Fibroblast of pulmonary artery (primary cell): ENCODE measurements around the gene MIA3.
"Not testable (repeated sequence)": the region's sequence is repeated elsewhere in the genome, so short reads cannot be mapped to it uniquely, and the experiment has no call there.

Experiments
- DNase-seq: peaks from one replicate; pipeline ENCODE4 v3.0.0-alpha.2; 2010; ENCODE audit warnings: low read depth
- H3K4me3 ChIP-seq: replicated peaks from 2 replicates; pipeline ENCODE4 v1.5.1; 2011; ENCODE audit warnings: low read depth, mild to moderate bottlenecking, control low read depth, low read length, moderate library complexity
- CTCF ChIP-seq: IDR thresholded peaks from 2 replicates; pipeline ENCODE4 v1.5.1; 2011; ENCODE audit warnings: mild to moderate bottlenecking, control low read depth, low read length, inconsistent platforms; ENCODE audit errors: missing control alignments

MIA3 gene

GRCh38 chr1:222663431-222663934 lies 45.6 kb downstream of the MIA3 start:
- no peak for DNase-seq
- no peak overlapping the region for H3K4me3 ChIP-seq
- no peak for TF ChIP-seq CTCF

- H3K4me3 ChIP-seq: no peak overlapping the region
- TF ChIP-seq CTCF: no peak
- DNase-seq: no peak
Observed at GRCh38 chr1:222665964-222666363, 48.1 kb downstream of the MIA3 start.

- not testable (repeated sequence) for DNase-seq, H3K4me3 ChIP-seq
Observed at GRCh38 chr1:222668184-222668583, 50.3 kb downstream of the MIA3 start.

- not testable (repeated sequence) for DNase-seq, H3K4me3 ChIP-seq
Observed at GRCh38 chr1:222669107-222669506, 51.2 kb downstream of the MIA3 start.

- DNase-seq: no peak
- no peak overlapping the region for H3K4me3 ChIP-seq
- no peak for TF ChIP-seq CTCF
Observed at GRCh38 chr1:222670110-222670509, 52.2 kb downstream of the MIA3 start.

- H3K4me3 ChIP-seq: no peak overlapping the region
- no peak for DNase-seq
- no peak for TF ChIP-seq CTCF
Observed at GRCh38 chr1:222680080-222680479, 62.2 kb downstream of the MIA3 start.

- no peak for TF ChIP-seq CTCF
- H3K4me3 ChIP-seq: no peak overlapping the region
- DNase-seq: no peak
Observed at GRCh38 chr1:222691016-222691415, 73.1 kb downstream of the MIA3 start.

GRCh38 chr1:222694927-222695326 lies 77.0 kb downstream of the MIA3 start:
- TF ChIP-seq CTCF: no peak
- no peak for DNase-seq

More at GRCh38 chr1:222694927-222695326, 77.0 kb downstream of the MIA3 start:
- no peak overlapping the region for H3K4me3 ChIP-seq
